HG03095 (cell line): ENCODE data around the gene TSKU.
"Not testable (repeated sequence)": the region's sequence is repeated elsewhere in the genome, so short reads cannot be mapped to it uniquely, and the experiment has no call there.

Source experiments
- ATAC-seq: cut with Tn5 transposase; IDR thresholded peaks from one replicate; pipeline ENCODE4 v1.9.1; 2021; ENCODE audit warnings: moderate library complexity; ENCODE audit not compliant: unreplicated experiment

TSKU gene

GRCh38 chr11:76787911-76788596 is 4.9 kb downstream of the TSKU start:
- no peak for ATAC-seq

GRCh38 chr11:76788661-76789442 is 5.7 kb downstream of the TSKU start:
- no peak for ATAC-seq

- ATAC-seq = no peak
These were observed 6.2 kb downstream of the TSKU start for GRCh38 chr11:76789443-76789719.

- no peak for ATAC-seq
These were observed 7.1 kb downstream of the TSKU start for GRCh38 chr11:76790251-76790650.

GRCh38 chr11:76791002-76791770 is 8.0 kb downstream of the TSKU start:
- not testable (repeated sequence) for ATAC-seq

- no peak for ATAC-seq
These were observed 8.7 kb downstream of the TSKU start for GRCh38 chr11:76791861-76792260.

GRCh38 chr11:76792505-76793264 is 9.5 kb downstream of the TSKU start:
- ATAC-seq = no peak

- ATAC-seq = no peak
These were observed 10.5 kb downstream of the TSKU start for GRCh38 chr11:76793391-76794291.

GRCh38 chr11:76794371-76795289 is 11.5 kb downstream of the TSKU start:
- no peak for ATAC-seq

GRCh38 chr11:76795290-76795935 is 12.3 kb downstream of the TSKU start:
- ATAC-seq = no peak

GRCh38 chr11:76795936-76796441 is 12.8 kb downstream of the TSKU start:
- no peak for ATAC-seq

GRCh38 chr11:76796511-76797198 is 13.5 kb downstream of the TSKU start:
- ATAC-seq = no peak

- ATAC-seq = no peak
These were observed 14.4 kb downstream of the TSKU start for GRCh38 chr11:76797341-76798201.

GRCh38 chr11:76798202-76798581 is 15.0 kb downstream of the TSKU start:
- ATAC-seq = no peak

- ATAC-seq = no peak
These were observed 15.5 kb downstream of the TSKU start for GRCh38 chr11:76798671-76799065.

- peak; percentile 86 for ATAC-seq
These were observed 16.1 kb downstream of the TSKU start for GRCh38 chr11:76799066-76799804.
